BLaER1 treated with 17β-estradiol and CSF1 and Interleukin-3, amounts not matched to agents 10 nM and 100 nM (cell line): Measurements from ENCODE around the gene SLC39A11.
A peak's percentile ranks its signal among the peaks of the same experiment; 100 is the strongest.
"Not testable (repeated sequence)": the region's sequence is repeated elsewhere in the genome, so short reads cannot be mapped to it uniquely, and the experiment has no call there.

Experiments used
- H3K27ac ChIP-seq, 11 experiments: shearing (Covaris generic); formaldehyde crosslinking; 2 replicates each; pipeline ENCODE4 v1.8.1; 2022
- H3K27me3 ChIP-seq, 11 experiments: shearing (Covaris generic); formaldehyde crosslinking; 2 replicates each; pipeline ENCODE4 v1.8.1; 2022
- H3K36me3 ChIP-seq, 11 experiments: shearing (Covaris generic); formaldehyde crosslinking; 2 replicates each; pipeline ENCODE4 v1.8.1; 2022
- H3K4me1 ChIP-seq, 10 experiments: shearing (Covaris generic); formaldehyde crosslinking; 2 replicates each; pipeline ENCODE4 v1.8.1; 2022
- H3K4me2 ChIP-seq, 11 experiments: shearing (Covaris generic); formaldehyde crosslinking; 2 replicates each; pipeline ENCODE4 v1.8.1; 2022
- H3K4me3 ChIP-seq, 10 experiments: shearing (Covaris generic); formaldehyde crosslinking; 2 replicates each; pipeline ENCODE4 v1.8.1; 2022
- H3K9ac ChIP-seq, 11 experiments: shearing (Covaris generic); formaldehyde crosslinking; 2 replicates each; pipeline ENCODE4 v1.8.1; 2022
- H3K9me3 ChIP-seq, 11 experiments: shearing (Covaris generic); formaldehyde crosslinking; replicated peaks in 1 of 11; 2 replicates each; pipeline ENCODE4 v1.8.1; 2022
- H4K20me1 ChIP-seq, 11 experiments: shearing (Covaris generic); formaldehyde crosslinking; 2 replicates each; pipeline ENCODE4 v1.8.1; 2022
- Cebpa-rat ChIP-seq, 11 experiments: shearing (Covaris generic); IDR thresholded peaks; 2 replicates each; pipeline ENCODE4 v1.8.1; 2022

The SLC39A11 gene

GRCh38 chr17:72711521-72712310 lies 380.8 kb downstream of the SLC39A11 start:
- no peak for TF ChIP-seq Cebpa-rat (IDR thresholded peaks at IDR 0.05)
- Histone ChIP-seq H4K20me1 (no peaks in the 10 kb centered on the region), H3K4me2 (no peak overlapping the region), H3K9me3 (peaks cover 13 to 38% (median 30%) of the 10 kb centered on the region in 11 experiments), H3K4me1 (peaks cover 0 to 24% (median 8%) of the 10 kb centered on the region in 10 experiments; a peak in 13 of 20 replicates), H3K4me3 (no peak overlapping the region), H3K9ac (no peak overlapping the region), H3K27ac (no peak overlapping the region), H3K36me3 (peaks cover 0 to 33% (median 13%) of the 10 kb centered on the region in 11 experiments; a peak in 10 of 22 replicates), H3K27me3 (no peaks in the 10 kb centered on the region)

GRCh38 chr17:72710834-72711233 lies 381.7 kb downstream of the SLC39A11 start:
- no peak overlapping the region for H3K9ac ChIP-seq
- peaks cover 13 to 40% (median 32%) of the 10 kb centered on the region in 11 experiments for H3K9me3 ChIP-seq
- no peak overlapping the region for H3K4me3 ChIP-seq
- peak overlapping the region in 3 of 11 experiments; percentile 22 to 39 (median 28); a peak in 4 of 22 replicates for H3K4me2 ChIP-seq
- no peak overlapping the region for H3K27ac ChIP-seq
- TF ChIP-seq Cebpa-rat (IDR thresholded peaks at IDR 0.05): peak in 3 of 11 experiments; percentile 11 to 33 (median 13); a peak in 1 of 22 replicates
- no peaks in the 10 kb centered on the region for H4K20me1 ChIP-seq
- H3K4me1 ChIP-seq: peaks cover 0 to 24% (median 8%) of the 10 kb centered on the region in 10 experiments; a peak in 13 of 20 replicates
- H3K36me3 ChIP-seq: peaks cover 0 to 33% (median 13%) of the 10 kb centered on the region in 11 experiments; a peak in 10 of 22 replicates
- H3K27me3 ChIP-seq: no peaks in the 10 kb centered on the region

- Histone ChIP-seq H3K4me3 (no peak overlapping the region), H3K9ac (no peak overlapping the region), H3K9me3 (peaks cover 13 to 43% (median 32%) of the 10 kb centered on the region in 11 experiments), H4K20me1 (no peaks in the 10 kb centered on the region), H3K27me3 (no peaks in the 10 kb centered on the region), H3K4me2 (peak overlapping the region in 2 of 11 experiments; percentile 22 to 28; a peak in 3 of 22 replicates), H3K27ac (no peak overlapping the region), H3K4me1 (peaks cover 0 to 24% (median 8%) of the 10 kb centered on the region in 10 experiments; a peak in 13 of 20 replicates), H3K36me3 (peaks cover 0 to 33% (median 13%) of the 10 kb centered on the region in 11 experiments; a peak in 10 of 22 replicates)
- TF ChIP-seq Cebpa-rat (IDR thresholded peaks at IDR 0.05): no peak
These were observed 382.3 kb downstream of the SLC39A11 start for GRCh38 chr17:72710202-72710601.

GRCh38 chr17:72708682-72709081 lies 383.8 kb downstream of the SLC39A11 start:
- peaks cover 0 to 36% (median 13%) of the 10 kb centered on the region in 11 experiments; a peak in 11 of 22 replicates for H3K36me3 ChIP-seq
- peaks cover 0 to 13% (median 2%) of the 10 kb centered on the region in 10 experiments; a peak in 8 of 20 replicates for H3K4me1 ChIP-seq
- H3K27me3 ChIP-seq, H4K20me1 ChIP-seq, H3K4me3 ChIP-seq, H3K27ac ChIP-seq, H3K4me2 ChIP-seq, H3K9ac ChIP-seq: not testable (repeated sequence)
- peaks cover 13 to 53% (median 39%) of the 10 kb centered on the region in 11 experiments for H3K9me3 ChIP-seq

- Histone ChIP-seq H3K27ac (no peak overlapping the region), H3K36me3 (peaks cover 0 to 35% (median 13%) of the 10 kb centered on the region in 11 experiments; a peak in 11 of 22 replicates), H4K20me1 (no peaks in the 10 kb centered on the region), H3K27me3 (no peaks in the 10 kb centered on the region), H3K9me3 (peaks cover 13 to 60% (median 39%) of the 10 kb centered on the region in 11 experiments), H3K4me1 (peaks cover 0 to 13% (median 2%) of the 10 kb centered on the region in 10 experiments; a peak in 8 of 20 replicates), H3K4me3 (no peak overlapping the region), H3K4me2 (no peak overlapping the region), H3K9ac (no peak overlapping the region)
- no peak for TF ChIP-seq Cebpa-rat (IDR thresholded peaks at IDR 0.05)
These were observed 384.6 kb downstream of the SLC39A11 start for GRCh38 chr17:72707881-72708280.

GRCh38 chr17:72706396-72706981 lies 386.0 kb downstream of the SLC39A11 start:
- peaks cover 0 to 21% (median 5%) of the 10 kb centered on the region in 11 experiments; a peak in 11 of 22 replicates for H3K36me3 ChIP-seq
- peaks cover 0 to 13% (median 2%) of the 10 kb centered on the region in 10 experiments; a peak in 8 of 20 replicates for H3K4me1 ChIP-seq
- H3K27ac ChIP-seq: no peak overlapping the region
- no peak overlapping the region for H3K4me3 ChIP-seq
- no peak for TF ChIP-seq Cebpa-rat (IDR thresholded peaks at IDR 0.05)
- peaks cover 14 to 63% (median 43%) of the 10 kb centered on the region in 11 experiments for H3K9me3 ChIP-seq
- no peaks in the 10 kb centered on the region for H3K27me3 ChIP-seq
- H3K4me2 ChIP-seq: no peak overlapping the region
- H3K9ac ChIP-seq: no peak overlapping the region
- no peaks in the 10 kb centered on the region for H4K20me1 ChIP-seq

GRCh38 chr17:72705905-72706395 lies 386.5 kb downstream of the SLC39A11 start:
- peaks cover 0 to 20% (median 5%) of the 10 kb centered on the region in 11 experiments; a peak in 10 of 22 replicates for H3K36me3 ChIP-seq
- H4K20me1 ChIP-seq: no peaks in the 10 kb centered on the region
- no peaks in the 10 kb centered on the region for H3K27me3 ChIP-seq
- no peak for TF ChIP-seq Cebpa-rat (IDR thresholded peaks at IDR 0.05)
- H3K27ac ChIP-seq: no peak overlapping the region
- no peak overlapping the region for H3K9ac ChIP-seq
- peaks cover 0 to 11% (median under 1%) of the 10 kb centered on the region in 10 experiments; a peak in 8 of 20 replicates for H3K4me1 ChIP-seq
- H3K4me3 ChIP-seq: no peak overlapping the region
- H3K4me2 ChIP-seq: no peak overlapping the region
- H3K9me3 ChIP-seq: peaks cover 13 to 63% (median 43%) of the 10 kb centered on the region in 11 experiments

GRCh38 chr17:72702998-72703397 lies 389.5 kb downstream of the SLC39A11 start:
- Histone ChIP-seq H3K4me1 (peaks cover 0 to 8% (median 0%) of the 10 kb centered on the region in 10 experiments; a peak in 4 of 20 replicates), H3K9ac (no peak overlapping the region), H3K27me3 (no peaks in the 10 kb centered on the region), H4K20me1 (no peaks in the 10 kb centered on the region), H3K9me3 (peaks cover 23 to 61% (median 45%) of the 10 kb centered on the region in 11 experiments), H3K36me3 (peaks cover 0 to 28% (median 12%) of the 10 kb centered on the region in 11 experiments; a peak in 9 of 22 replicates), H3K4me2 (no peak overlapping the region), H3K27ac (no peak overlapping the region), H3K4me3 (no peak overlapping the region)
- no peak for TF ChIP-seq Cebpa-rat (IDR thresholded peaks at IDR 0.05)
